Erythroblast (primary cell): Measurements from ENCODE around the gene MKLN1.

ENCODE experiments used
- GATA1 ChIP-seq: IDR thresholded peaks from 2 replicates; pipeline ENCODE4 v1.6.1; 2011; ENCODE audit warnings: low read depth, mild to moderate bottlenecking, control low read depth, low read length, moderate library complexity
- POLR2A ChIP-seq: IDR thresholded peaks from 2 replicates; pipeline ENCODE4 v1.6.1; 2011; ENCODE audit warnings: mild to moderate bottlenecking, low read length

DNA sequence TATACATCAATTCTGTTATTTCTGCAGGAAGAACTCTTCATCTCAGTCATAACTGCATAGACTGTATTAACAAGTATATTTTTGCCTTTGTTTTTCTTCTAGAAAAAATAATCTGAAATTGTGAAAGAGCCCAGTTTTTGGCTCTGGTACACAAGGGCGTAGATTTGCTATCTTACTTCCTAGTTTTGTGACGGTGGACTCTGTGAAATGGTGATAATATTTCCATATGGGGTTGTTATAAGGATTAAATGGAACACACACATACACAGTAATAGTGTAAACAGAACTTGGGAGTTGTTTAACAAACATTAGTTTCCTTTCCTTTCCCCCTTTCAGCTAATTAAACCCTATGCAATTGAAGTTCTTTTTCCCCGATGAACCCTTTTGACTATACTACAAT is 108.7 kb downstream of the MKLN1 start:
- TF ChIP-seq POLR2A, result no peak
- no peak for TF ChIP-seq GATA1
